NCI-H2107 (cell line): ENCODE results near the gene HOXB4.
A peak's percentile ranks its signal among the peaks of the same experiment; 100 is the strongest.

Experiments
- DNase-seq: peaks from one replicate; lab custom pipeline; 2025; lab: John Stamatoyannopoulos, UW

HOXB4 gene

DNA sequence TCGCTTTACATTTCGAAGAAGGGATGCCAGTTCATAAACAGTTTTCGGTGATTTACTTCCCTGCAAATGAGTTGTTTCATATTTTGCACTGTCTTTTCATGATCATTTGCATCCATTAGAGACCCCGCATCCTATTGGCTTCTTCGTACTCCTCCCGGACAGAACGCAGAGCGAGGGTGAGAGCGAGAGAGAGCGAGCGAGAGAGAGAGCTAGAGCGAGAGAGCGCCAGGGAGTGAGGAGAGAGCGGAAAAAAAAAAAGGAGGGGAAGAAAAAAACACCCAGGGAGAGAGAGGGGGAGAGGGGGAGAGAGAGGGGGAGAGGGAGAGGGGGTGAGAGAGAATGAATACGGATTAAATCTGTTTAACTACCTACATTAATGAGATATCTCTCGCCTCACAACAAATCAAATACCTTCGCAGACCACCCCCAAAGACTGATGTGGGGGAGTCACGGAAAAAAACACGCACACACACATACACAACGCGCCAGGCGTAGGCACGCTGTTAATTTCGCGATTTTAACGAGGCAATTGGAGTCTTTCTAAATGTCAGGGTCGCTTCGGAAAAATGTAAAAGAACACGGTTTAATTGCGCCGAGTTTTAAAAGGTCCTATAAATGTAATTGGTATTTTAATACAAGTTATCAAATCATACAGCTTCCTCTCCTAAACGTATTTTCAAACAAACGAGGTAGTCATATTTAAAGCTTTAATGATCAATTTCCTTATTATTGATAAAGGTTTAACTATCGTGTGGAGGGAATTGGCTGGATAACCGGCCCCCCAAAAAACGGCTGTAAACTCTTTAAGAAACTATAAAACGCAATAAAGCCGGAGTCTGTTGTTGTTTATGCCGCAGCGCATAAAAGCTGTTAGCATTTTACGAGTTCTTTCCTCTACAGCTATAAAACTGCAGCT, 37.2 kb upstream of the HOXB4 start, which contains the start of gene HOXB8:
Gene HOXB8, minus strand, starts transcription at position 246 of the 916 bp plus-strand sequence. CDS start 588 bp downstream, outside the sequence.
- no peak for DNase-seq

DNA sequence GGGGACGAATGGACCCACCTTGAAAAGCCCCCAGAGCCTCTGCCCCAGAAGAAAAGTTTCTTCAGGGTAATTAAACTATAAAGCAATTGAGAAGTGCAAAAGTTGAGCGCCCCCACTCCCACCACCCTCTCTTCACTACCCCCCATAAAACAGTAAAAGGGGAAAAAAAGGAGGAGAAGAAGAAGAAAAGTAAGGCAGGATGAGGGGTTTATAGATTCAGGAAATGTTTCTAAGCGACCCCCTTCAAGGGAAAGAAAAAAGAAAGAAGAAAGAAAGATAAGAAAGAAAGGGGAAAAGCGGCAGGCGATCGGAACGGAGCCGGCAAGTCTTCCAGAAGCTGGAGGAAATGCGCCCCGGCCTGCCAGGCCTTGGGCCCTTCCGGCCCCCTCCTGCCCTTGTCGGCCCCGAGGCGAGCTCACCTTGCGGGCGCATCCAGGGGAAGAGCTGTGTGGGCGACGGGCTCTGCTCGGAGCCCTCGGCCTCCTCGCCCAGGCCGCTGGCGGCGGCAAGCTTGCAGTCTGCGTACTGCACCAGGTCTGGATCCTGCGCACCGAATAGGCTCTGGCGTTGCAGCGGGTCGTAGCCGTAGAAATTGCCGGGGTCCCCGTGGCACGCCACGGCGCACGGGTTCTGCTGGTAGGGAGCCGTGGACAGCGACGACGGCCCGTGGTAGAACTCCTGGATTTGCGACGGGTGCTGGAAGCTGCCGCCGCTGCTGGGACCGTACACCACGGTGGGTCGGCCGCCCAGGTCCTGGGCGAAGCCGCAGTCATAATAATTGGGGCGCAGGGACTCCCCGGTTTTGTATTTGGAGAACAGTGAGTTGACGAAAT, 35.9 kb upstream of the HOXB4 start:
- DNase-seq, result no peak

DNA sequence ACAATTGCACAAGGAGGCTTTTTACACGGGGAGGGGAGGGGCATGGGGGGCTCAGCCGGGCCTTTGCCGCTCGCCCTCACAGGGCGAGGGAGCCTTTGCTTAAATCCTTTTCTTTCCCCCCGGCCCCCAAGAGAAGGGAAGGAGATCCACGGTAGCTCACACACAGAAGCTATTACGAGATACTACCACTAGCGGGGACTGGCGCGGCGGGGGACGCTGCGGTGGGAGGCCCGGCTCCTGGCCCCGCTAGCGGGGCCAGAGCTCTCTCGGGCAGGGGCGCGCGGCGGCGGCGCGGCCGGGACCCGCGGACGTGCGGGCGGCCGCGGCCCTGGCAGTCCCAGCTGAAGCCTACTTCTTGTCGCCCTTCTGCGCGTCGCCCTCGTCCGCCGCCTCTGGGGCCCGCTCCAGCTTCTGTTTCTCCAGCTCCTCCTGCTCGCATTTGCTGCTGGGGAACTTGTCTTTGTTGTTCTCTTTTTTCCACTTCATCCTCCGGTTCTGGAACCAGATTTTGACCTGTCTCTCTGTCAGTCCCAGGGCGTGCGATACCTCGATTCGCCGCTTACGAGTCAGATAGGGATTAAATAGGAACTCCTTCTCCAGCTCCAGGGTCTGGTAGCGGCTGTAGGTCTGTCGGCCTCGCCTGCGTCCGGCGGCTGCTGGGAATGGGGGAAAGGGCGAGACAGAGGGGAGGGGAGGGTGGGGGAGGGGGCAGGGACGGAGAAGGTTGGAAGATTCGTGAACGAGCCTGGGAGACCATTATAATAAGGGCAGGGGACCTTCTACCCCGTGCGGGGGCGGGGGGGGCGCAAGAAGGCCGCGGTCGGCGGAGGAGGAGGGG, 34.9 kb upstream of the HOXB4 start:
- no peak for DNase-seq

- no peak for DNase-seq
Measured at GRCh38 chr17:48612456-48612853, 34.3 kb upstream of the HOXB4 start.

GRCh38 chr17:48611681-48612455, 33.7 kb upstream of the HOXB4 start:
- peak; percentile 80 for DNase-seq

DNA sequence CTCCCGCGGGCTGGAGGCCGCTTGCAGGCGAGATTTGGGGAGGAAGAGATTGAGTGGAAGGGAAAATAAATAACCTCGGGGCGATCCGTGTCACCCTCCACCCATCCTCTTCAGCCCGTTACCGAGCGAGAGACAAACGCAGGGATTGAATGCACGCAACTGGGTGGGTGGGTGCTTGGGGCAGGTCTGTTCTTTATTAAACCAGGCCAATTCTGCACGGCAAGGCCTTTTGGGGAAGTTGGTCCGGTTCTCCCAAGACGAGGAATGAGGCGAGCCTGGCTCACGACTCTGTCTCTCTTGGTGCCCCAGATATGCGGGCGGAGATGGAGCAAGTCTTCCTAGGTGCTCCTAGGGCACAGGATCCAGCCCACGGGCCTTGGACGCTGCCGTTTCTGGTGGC, 33.1 kb upstream of the HOXB4 start:
- DNase-seq, result no peak

DNA sequence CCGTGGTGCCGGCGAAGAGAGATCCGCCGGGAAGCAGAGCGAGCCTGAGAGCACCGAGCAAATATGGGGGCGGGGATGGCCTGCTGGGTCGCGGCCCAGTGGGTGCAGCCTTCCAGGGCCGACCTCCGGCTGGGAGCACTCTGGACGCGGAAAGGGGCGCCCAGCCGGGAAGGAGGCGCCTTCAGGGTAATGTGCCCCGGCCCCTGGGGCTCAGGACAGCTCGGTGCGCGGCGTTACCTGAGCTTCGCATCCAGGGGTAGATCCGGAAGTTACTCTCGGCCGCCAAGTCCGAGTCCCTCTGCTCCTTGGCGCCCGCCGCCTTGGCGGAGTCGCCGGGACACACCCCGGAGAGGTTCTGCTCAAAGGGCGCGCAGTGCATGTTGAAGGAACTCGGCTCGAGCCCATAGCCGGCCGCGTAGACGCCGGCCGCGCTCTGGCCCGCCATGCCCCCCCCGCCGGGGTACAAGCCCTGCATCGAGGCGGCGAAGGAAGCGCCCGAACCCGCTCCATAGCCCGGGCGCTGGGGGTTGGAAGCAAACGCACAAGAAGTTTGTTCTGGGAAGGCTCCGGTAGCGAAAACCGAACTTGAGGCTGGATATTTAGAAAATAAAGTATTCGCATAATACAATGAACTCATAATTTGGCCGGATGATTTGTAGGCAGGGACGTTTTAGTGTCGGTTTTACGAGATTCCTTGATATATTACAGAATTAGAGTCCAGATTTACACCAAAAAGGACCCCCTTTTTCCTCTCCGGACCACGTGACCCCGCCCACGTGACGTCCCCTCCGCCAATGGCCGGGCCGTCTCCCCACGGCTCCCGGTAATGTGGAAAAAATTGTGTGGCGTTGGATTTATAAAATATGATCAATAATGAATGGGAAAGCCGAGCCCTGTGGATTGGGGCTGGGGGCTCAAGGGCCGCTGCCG, 32.4 kb upstream of the HOXB4 start, which contains the start of gene HOXB7:
Gene HOXB7, minus strand, starts transcription at position 736 of the 930 bp plus-strand sequence. Its CDS starts 99 bp downstream, at position 637.
- DNase-seq, result peak; percentile 75

- no peak for DNase-seq
Measured at GRCh38 chr17:48609759-48610281, 31.7 kb upstream of the HOXB4 start.

DNA sequence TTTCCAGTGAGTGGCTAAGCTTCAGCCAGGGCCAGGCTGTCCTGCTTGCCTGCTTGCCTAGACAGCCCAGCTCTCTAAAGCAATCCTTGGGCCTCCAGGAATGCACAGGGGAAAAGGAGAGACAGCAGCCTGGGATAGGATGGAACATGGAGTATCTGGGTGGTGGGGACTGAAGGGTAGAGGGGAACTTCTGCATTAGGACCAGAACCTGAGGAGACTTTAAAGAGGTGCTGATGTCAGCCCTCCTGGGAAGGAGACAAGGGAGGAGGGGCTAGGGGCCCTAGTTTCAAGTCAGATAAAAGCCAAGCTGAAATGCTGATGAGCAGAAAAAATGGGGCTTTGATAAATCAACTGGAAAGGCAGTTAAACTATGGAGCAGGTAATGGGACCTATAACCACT, 30.9 kb upstream of the HOXB4 start:
- no peak for DNase-seq

- DNase-seq, result no peak
Measured at GRCh38 chr17:48608494-48608834, 30.3 kb upstream of the HOXB4 start.

- no peak for DNase-seq
Measured at GRCh38 chr17:48606892-48607614, 28.9 kb upstream of the HOXB4 start.

GRCh38 chr17:48605991-48606891, 28.1 kb upstream of the HOXB4 start:
- no peak for DNase-seq

DNA sequence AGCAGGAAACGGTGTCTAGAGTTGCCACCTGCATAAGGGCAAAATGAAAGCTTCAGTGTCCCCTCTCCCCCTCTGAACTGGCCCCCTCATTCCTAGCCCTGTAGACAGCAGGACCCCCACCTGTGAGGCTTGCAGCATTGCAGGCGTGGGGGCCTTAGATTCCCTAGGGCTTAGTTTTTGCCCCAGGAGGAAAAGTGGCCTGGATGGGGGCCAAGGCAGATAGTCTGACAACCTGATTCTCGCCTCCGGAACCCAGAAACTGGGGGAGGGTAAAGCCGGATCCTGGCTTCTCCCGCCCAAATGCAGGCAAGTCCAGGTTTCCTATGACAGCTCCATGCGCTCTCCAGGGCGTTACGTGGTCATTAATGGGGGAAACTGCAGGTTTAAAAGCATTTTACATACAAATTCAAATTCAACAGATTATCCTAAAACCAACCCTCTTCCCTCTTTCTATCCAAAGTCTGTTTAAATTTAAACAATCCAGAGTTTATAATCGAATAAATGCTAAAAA, 27.3 kb upstream of the HOXB4 start:
- no peak for DNase-seq

DNA sequence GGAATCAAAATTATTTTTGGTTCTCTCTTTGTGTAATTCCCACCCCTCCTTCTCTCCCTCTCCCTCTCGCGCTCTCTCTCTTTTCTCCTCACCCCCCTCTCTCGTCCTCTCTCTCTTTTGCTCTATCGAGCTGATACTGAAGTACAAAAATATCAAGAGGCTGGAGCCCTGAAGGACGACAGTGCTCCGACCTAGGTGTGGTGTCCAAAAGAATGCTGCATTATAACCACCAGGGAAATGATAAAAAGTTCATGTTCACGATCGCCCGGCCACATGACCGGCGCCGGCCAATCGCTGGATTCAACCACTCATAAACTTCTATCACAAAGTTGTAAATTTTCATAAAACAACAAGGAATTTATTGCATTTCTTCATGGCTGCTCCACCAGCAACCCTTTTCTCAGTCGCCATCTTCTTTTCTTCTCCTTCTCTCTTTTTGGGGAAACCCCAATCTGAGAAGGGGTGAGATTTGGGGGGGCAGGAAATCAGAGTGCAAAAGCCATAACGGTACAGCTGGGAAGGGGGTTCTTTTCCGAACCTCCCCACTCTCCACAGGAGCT, 26.7 kb upstream of the HOXB4 start, which contains the start of gene HOXB6:
Gene HOXB6, minus strand, starts transcription at position 217 of the 560 bp plus-strand sequence. CDS start 6,836 bp downstream, outside the sequence.
- no peak for DNase-seq

GRCh38 chr17:48603959-48604769, 26.0 kb upstream of the HOXB4 start:
- DNase-seq, result no peak
